SK-N-SH (cell line): ENCODE results near the gene SLC24A4. TPM values are rescaled to one million over a fixed set of nuclear protein-coding genes. Genes with fewer than 3 reads are reported as not detected.

Experiments used
- CTCF ChIA-PET: fragments of 300-600, 350-600 bp; formaldehyde crosslinking; extraction: SDS; loops from one replicate; lab custom pipeline; 2021; lab: Yijun Ruan, JAX
- POLR2A ChIA-PET: fragments of 350-600 bp; sonication (Branson Sonifier 250); formaldehyde crosslinking; extraction: SDS; loops from one replicate; lab custom pipeline; 2020; ENCODE audit warnings: antibody characterized with exemption, inconsistent platforms; lab: Yijun Ruan, JAX
- DNase-seq: peaks from one replicate; pipeline ENCODE4 v3.0.0; 2012
- H2AFZ ChIP-seq: fragments of 200-600 bp; sonication (generic); 2 replicates; pipeline ENCODE4 v1.8.1; 2016; ENCODE audit warnings: antibody characterized with exemption, mild to moderate bottlenecking, low read depth
- H3F3A ChIP-seq: fragments of 200-600 bp; sonication (generic); replicated peaks from 2 replicates; pipeline ENCODE3; 2016; ENCODE audit warnings: antibody characterized with exemption, mild to moderate bottlenecking; ENCODE audit not compliant: insufficient read depth
- H3K27ac ChIP-seq, 2 experiments: fragments of 200-500 bp in 1 of 2; fragments of 200-600 bp in 1 of 2; sonication (Bioruptor generic) in 1 of 2; sonication (generic), shearing (Covaris generic) in 1 of 2; 2 replicates each; pipeline versions ENCODE4 v1.5.1 to v1.6.1; 2014 to 2016; ENCODE audit warnings: low read depth in 2 of 2, inconsistent platforms in 1 of 2, low read length in 1 of 2, mild to moderate bottlenecking in 1 of 2, mixed read lengths in 1 of 2
- H3K27me3 ChIP-seq: fragments of 200-600 bp; sonication (generic), shearing (Covaris generic); 2 replicates; pipeline ENCODE4 v1.6.1; 2016; ENCODE audit warnings: mixed run types; ENCODE audit not compliant: insufficient read depth
- H3K36me3 ChIP-seq, 2 experiments: fragments of 200-500 bp in 1 of 2; fragments of 200-600 bp in 1 of 2; sonication (Bioruptor generic) in 1 of 2; sonication (generic) in 1 of 2; replicated peaks in 1 of 2; 2 replicates each; pipeline versions ENCODE3 to v1.5.1; 2014 to 2016; ENCODE audit warnings: low read length in 1 of 2, mild to moderate bottlenecking in 1 of 2; ENCODE audit not compliant: insufficient read depth in 2 of 2, control insufficient read depth in 1 of 2
- H3K4me1 ChIP-seq, 2 experiments: fragments of 200-500 bp in 1 of 2; fragments of 200-600 bp in 1 of 2; sonication (Bioruptor generic) in 1 of 2; sonication (generic), shearing (Covaris generic) in 1 of 2; 2 replicates each; pipeline versions ENCODE4 v1.5.1 to v1.6.1; 2014 to 2016; ENCODE audit warnings: low read depth in 1 of 2, low read length in 1 of 2, mixed run types in 1 of 2; ENCODE audit not compliant: insufficient read depth in 2 of 2, control insufficient read depth in 1 of 2
- H3K4me2 ChIP-seq: fragments of 200-600 bp; sonication (generic), shearing (Covaris generic); 2 replicates; pipeline ENCODE4 v1.6.1; 2017; ENCODE audit warnings: mixed run types
- H3K4me3 ChIP-seq, 2 experiments: fragments of 200-500 bp in 1 of 2; fragments of 200-600 bp in 1 of 2; sonication (Bioruptor generic) in 1 of 2; sonication (generic), shearing (Covaris generic) in 1 of 2; 2 replicates each; pipeline versions ENCODE4 v1.5.1 to v1.8.1; 2014 to 2016; ENCODE audit warnings: low read depth in 2 of 2, inconsistent platforms in 1 of 2, low read length in 1 of 2, mild to moderate bottlenecking in 1 of 2, mixed read lengths in 1 of 2, moderate library complexity in 1 of 2
- H3K79me2 ChIP-seq: fragments of 200-600 bp; sonication (generic); 2 replicates; pipeline ENCODE4 v1.8.1; 2017; ENCODE audit warnings: mild to moderate bottlenecking; ENCODE audit not compliant: insufficient read depth
- H3K9ac ChIP-seq: fragments of 200-600 bp; sonication (generic); 2 replicates; pipeline ENCODE4 v1.6.1; 2017; ENCODE audit warnings: mixed run types
- H3K9me2 ChIP-seq: fragments of 200-600 bp; sonication (generic); 2 replicates; pipeline ENCODE4 v1.6.1; 2017; ENCODE audit warnings: mixed run types
- H3K9me3 ChIP-seq: fragments of 200-600 bp; sonication (generic); 2 replicates; pipeline ENCODE4 v1.6.1; 2017; ENCODE audit warnings: mixed run types, mild to moderate bottlenecking, moderate library complexity
- H4K20me1 ChIP-seq: fragments of 200-600 bp; sonication (generic); 2 replicates; pipeline ENCODE4 v1.6.1; 2017; ENCODE audit warnings: mild to moderate bottlenecking, mixed run types; ENCODE audit not compliant: insufficient read depth
- CHD2 ChIP-seq: fragments of 150-350 bp; IDR thresholded peaks from 2 replicates; pipeline ENCODE4 v1.6.1; 2018; ENCODE audit warnings: low read length; ENCODE audit not compliant: partially characterized antibody
- FOSL2 ChIP-seq: IDR thresholded peaks from 2 replicates; pipeline ENCODE4 v1.4.0; 2012; ENCODE audit warnings: low read depth, mild to moderate bottlenecking, moderate library complexity, borderline replicate concordance
- FOXM1 ChIP-seq: IDR thresholded peaks from 2 replicates; pipeline ENCODE4 v1.4.0; 2012; ENCODE audit warnings: low read depth, mild to moderate bottlenecking
- GATA2 ChIP-seq: sonication (generic); formaldehyde crosslinking; IDR thresholded peaks from 2 replicates; pipeline ENCODE4 v1.5.0; 2020; ENCODE audit warnings: mild to moderate bottlenecking, missing genetic modification reagents
- MEF2A ChIP-seq: IDR thresholded peaks from 2 replicates; pipeline ENCODE4 v1.4.0; 2012; ENCODE audit warnings: low read depth, borderline replicate concordance
- MXI1 ChIP-seq: IDR thresholded peaks from 2 replicates; pipeline ENCODE4 v1.6.1; 2012; ENCODE audit warnings: mild to moderate bottlenecking, low read depth, low read length, improper control_type of control experiment
- NFIC ChIP-seq: IDR thresholded peaks from 2 replicates; pipeline ENCODE4 v1.4.0; 2012; ENCODE audit warnings: borderline replicate concordance
- POLR2AphosphoS5 ChIP-seq: IDR thresholded peaks from 2 replicates; pipeline ENCODE4 v1.6.1; 2012; ENCODE audit warnings: low read depth, low read length
- RAD21 ChIP-seq: IDR thresholded peaks from 2 replicates; pipeline ENCODE4 v1.6.1; 2012; ENCODE audit warnings: mild to moderate bottlenecking, low read length
- SIN3A ChIP-seq: IDR thresholded peaks from 2 replicates; pipeline ENCODE4 v1.6.1; 2012; ENCODE audit warnings: low read depth, mild to moderate bottlenecking, low read length, moderate library complexity, borderline replicate concordance
- TAF1 ChIP-seq: IDR thresholded peaks from 2 replicates; pipeline ENCODE4 v1.6.1; 2012; ENCODE audit warnings: low read depth, mild to moderate bottlenecking, low read length, moderate library complexity, borderline replicate concordance
- TCF12 ChIP-seq: IDR thresholded peaks from 2 replicates; pipeline ENCODE4 v1.4.0; 2012
- TEAD4 ChIP-seq: IDR thresholded peaks from 2 replicates; pipeline ENCODE4 v1.4.0; 2012; ENCODE audit warnings: mild to moderate bottlenecking, borderline replicate concordance; ENCODE audit not compliant: insufficient read depth
- YY1 ChIP-seq: IDR thresholded peaks from 2 replicates; pipeline ENCODE4 v1.4.0; 2012; ENCODE audit warnings: low read depth, mild to moderate bottlenecking
- WGBS: methylation state at CpG from one replicate; pipeline ENCODE4 v1.1.6; 2017; ENCODE audit warnings: low lambda C conversion rate; 5-methylcytosine and 5-hydroxymethylcytosine counted together
- polyA plus RNA-seq, 3 experiments: library from polyadenylated mRNA; depleted of rRNA; stranded (reverse); fragments of >200 nt; gene quantifications; 2 replicates each; pipeline ENCODE4 v1.2.3, GENCODE V29; 2012
- TF ChIP-seq, protein P1 (sequence below): IDR thresholded peaks from 2 replicates; pipeline ENCODE4; 2012
- TF ChIP-seq, protein P2 (sequence below): IDR thresholded peaks from 2 replicates; pipeline ENCODE4 v1.4.0; 2012; ENCODE audit warnings: low read depth, borderline replicate concordance
- TF ChIP-seq, protein P3 (sequence below): IDR thresholded peaks from 2 replicates; pipeline ENCODE4 v1.6.1; 2012; ENCODE audit warnings: mild to moderate bottlenecking, low read depth, low read length, moderate library complexity
- TF ChIP-seq, protein P4 (sequence below): fragments of 200-600 bp; sonication (generic); IDR thresholded peaks from 2 replicates; pipeline ENCODE4 v1.6.1; 2017; ENCODE audit warnings: antibody characterized with exemption, mild to moderate bottlenecking, moderate library complexity
- TF ChIP-seq, protein P5 (sequence below): IDR thresholded peaks from 2 replicates; pipeline ENCODE4 v1.4.0; 2012; ENCODE audit warnings: low read depth, borderline replicate concordance

Gene SLC24A4
- polyA plus RNA-seq, 1 of the 3 experiments (the other 2 are of a cell fraction) = 0.07 TPM

DNA sequence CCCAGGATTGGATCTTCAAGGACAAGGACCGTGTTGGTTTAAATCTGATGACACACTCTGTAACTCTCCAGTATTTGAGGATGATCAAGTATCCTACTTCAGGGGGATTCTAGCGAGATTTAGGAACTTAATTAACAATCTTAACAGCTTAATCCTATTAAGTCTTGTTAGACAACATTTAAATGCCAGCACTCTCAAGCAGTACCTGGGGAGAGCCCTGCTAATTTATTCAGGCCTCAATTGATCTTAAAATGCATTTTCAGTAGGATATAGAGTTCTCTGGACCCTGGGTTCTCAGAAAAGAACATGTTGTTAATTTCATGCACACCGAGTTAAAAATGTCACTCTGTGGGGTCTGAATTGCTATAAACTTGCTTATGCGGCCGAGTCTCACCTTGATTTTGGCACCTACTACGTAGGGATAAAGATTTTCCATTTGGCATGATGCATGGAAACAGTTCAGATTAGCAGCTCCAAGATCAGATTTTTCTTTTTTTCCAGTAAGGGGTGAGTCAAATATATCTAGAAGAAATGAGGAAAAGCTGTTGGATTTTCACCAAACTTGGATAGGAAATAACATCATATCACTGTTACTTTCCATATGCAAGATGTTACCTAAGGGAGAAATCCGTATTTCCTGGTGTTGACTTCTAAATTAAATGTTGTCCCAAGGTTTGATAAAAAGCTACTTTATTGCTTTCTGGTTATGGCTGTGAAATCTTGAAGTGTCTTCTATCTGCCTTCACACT, 76.1 kb downstream of the SLC24A4 start:
- no peaks in the 10 kb centered on the region for H3K79me2 ChIP-seq
- TF ChIP-seq, protein P1, sequence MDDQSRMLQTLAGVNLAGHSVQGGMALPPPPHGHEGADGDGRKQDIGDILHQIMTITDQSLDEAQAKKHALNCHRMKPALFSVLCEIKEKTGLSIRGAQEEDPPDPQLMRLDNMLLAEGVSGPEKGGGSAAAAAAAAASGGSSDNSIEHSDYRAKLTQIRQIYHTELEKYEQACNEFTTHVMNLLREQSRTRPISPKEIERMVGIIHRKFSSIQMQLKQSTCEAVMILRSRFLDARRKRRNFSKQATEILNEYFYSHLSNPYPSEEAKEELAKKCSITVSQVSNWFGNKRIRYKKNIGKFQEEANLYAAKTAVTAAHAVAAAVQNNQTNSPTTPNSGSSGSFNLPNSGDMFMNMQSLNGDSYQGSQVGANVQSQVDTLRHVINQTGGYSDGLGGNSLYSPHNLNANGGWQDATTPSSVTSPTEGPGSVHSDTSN = no peak
- TF ChIP-seq FOXM1 (no peak), MXI1 (no peak), YY1 (no peak), RAD21 (no peak), CHD2 (no peak), TAF1 (no peak), NFIC (no peak), POLR2AphosphoS5 (no peak), MEF2A (no peak), TEAD4 (no peak), SIN3A (no peak), TCF12 (no peak), FOSL2 (no peak), GATA2 (CRISPR knock-in tag) (no peak)
- TF ChIP-seq, protein P2, sequence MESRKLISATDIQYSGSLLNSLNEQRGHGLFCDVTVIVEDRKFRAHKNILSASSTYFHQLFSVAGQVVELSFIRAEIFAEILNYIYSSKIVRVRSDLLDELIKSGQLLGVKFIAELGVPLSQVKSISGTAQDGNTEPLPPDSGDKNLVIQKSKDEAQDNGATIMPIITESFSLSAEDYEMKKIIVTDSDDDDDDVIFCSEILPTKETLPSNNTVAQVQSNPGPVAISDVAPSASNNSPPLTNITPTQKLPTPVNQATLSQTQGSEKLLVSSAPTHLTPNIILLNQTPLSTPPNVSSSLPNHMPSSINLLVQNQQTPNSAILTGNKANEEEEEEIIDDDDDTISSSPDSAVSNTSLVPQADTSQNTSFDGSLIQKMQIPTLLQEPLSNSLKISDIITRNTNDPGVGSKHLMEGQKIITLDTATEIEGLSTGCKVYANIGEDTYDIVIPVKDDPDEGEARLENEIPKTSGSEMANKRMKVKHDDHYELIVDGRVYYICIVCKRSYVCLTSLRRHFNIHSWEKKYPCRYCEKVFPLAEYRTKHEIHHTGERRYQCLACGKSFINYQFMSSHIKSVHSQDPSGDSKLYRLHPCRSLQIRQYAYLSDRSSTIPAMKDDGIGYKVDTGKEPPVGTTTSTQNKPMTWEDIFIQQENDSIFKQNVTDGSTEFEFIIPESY = no peak
- TF ChIP-seq, protein P3, sequence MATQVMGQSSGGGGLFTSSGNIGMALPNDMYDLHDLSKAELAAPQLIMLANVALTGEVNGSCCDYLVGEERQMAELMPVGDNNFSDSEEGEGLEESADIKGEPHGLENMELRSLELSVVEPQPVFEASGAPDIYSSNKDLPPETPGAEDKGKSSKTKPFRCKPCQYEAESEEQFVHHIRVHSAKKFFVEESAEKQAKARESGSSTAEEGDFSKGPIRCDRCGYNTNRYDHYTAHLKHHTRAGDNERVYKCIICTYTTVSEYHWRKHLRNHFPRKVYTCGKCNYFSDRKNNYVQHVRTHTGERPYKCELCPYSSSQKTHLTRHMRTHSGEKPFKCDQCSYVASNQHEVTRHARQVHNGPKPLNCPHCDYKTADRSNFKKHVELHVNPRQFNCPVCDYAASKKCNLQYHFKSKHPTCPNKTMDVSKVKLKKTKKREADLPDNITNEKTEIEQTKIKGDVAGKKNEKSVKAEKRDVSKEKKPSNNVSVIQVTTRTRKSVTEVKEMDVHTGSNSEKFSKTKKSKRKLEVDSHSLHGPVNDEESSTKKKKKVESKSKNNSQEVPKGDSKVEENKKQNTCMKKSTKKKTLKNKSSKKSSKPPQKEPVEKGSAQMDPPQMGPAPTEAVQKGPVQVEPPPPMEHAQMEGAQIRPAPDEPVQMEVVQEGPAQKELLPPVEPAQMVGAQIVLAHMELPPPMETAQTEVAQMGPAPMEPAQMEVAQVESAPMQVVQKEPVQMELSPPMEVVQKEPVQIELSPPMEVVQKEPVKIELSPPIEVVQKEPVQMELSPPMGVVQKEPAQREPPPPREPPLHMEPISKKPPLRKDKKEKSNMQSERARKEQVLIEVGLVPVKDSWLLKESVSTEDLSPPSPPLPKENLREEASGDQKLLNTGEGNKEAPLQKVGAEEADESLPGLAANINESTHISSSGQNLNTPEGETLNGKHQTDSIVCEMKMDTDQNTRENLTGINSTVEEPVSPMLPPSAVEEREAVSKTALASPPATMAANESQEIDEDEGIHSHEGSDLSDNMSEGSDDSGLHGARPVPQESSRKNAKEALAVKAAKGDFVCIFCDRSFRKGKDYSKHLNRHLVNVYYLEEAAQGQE = no peak
- TF ChIP-seq, protein P4, sequence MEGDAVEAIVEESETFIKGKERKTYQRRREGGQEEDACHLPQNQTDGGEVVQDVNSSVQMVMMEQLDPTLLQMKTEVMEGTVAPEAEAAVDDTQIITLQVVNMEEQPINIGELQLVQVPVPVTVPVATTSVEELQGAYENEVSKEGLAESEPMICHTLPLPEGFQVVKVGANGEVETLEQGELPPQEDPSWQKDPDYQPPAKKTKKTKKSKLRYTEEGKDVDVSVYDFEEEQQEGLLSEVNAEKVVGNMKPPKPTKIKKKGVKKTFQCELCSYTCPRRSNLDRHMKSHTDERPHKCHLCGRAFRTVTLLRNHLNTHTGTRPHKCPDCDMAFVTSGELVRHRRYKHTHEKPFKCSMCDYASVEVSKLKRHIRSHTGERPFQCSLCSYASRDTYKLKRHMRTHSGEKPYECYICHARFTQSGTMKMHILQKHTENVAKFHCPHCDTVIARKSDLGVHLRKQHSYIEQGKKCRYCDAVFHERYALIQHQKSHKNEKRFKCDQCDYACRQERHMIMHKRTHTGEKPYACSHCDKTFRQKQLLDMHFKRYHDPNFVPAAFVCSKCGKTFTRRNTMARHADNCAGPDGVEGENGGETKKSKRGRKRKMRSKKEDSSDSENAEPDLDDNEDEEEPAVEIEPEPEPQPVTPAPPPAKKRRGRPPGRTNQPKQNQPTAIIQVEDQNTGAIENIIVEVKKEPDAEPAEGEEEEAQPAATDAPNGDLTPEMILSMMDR = no peak
- TF ChIP-seq, protein P5, sequence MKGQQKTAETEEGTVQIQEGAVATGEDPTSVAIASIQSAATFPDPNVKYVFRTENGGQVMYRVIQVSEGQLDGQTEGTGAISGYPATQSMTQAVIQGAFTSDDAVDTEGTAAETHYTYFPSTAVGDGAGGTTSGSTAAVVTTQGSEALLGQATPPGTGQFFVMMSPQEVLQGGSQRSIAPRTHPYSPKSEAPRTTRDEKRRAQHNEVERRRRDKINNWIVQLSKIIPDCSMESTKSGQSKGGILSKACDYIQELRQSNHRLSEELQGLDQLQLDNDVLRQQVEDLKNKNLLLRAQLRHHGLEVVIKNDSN = no peak
- TF ChIP-seq, all 33 proteins: peak for 0
- Histone ChIP-seq H3K9ac (no peak overlapping the region), H3K9me2 (no peaks in the 10 kb centered on the region), H3K27me3 (peaks cover 4% of the 10 kb centered on the region; the same call in 1 of the 2 replicates), H3K4me1 (no peaks in the 10 kb centered on the region), H3K36me3 (no peaks in the 10 kb centered on the region), H3K27ac (no peak overlapping the region), H3K4me3 (no peak overlapping the region), H4K20me1 (no peaks in the 10 kb centered on the region), H2AFZ (no peak overlapping the region), H3K4me2 (no peak overlapping the region), H3F3A (peaks cover 2% of the 10 kb centered on the region), H3K9me3 (no peaks in the 10 kb centered on the region)
- POLR2A ChIA-PET = no interaction called here
- DNase-seq = no peak
- 51% methylated on average over 7 of the region's 7 CpGs for WGBS
- CTCF ChIA-PET = no interaction called here
